PC-3 (cell line): ENCODE measurements around the gene MIA. TPM values are rescaled to one million over a fixed set of nuclear protein-coding genes. Genes with fewer than 3 reads are reported as not detected.
A peak's percentile ranks its signal among the peaks of the same experiment; 100 is the strongest.

Source experiments
- ATAC-seq: fragments of 200-7000 bp; cut with Tn5 transposase; 2 replicates; pipeline ENCODE4 v1.9.1; 2020; ENCODE audit warnings: mild to moderate bottlenecking, moderate library complexity
- BruUV-seq: library from RNA; stranded (reverse); fragments of 400-500 nt; replicated peaks from 2 replicates; lab custom pipeline; 2021; lab: Mats Ljungman, UMichigan
- CTCF ChIA-PET: fragments of 300-600 bp; sonication (Branson Sonifier 250); formaldehyde crosslinking; loops from one replicate; lab custom pipeline; 2022; ENCODE audit warnings: antibody characterized with exemption; lab: Charles Lee
- POLR2A ChIA-PET: fragments of 300-600 bp; sonication (Branson Sonifier 250); formaldehyde crosslinking; loops from one replicate; lab custom pipeline; 2022; ENCODE audit warnings: antibody characterized with exemption; ENCODE audit not compliant: unreplicated experiment; lab: Charles Lee
- DNase-seq: peaks from one replicate; pipeline ENCODE4 v3.0.0-alpha.2; 2015
- H2AFZ ChIP-seq: fragments of 300-600 bp; sonication (generic); 2 replicates; pipeline ENCODE4 v1.6.0; 2016; ENCODE audit warnings: antibody characterized with exemption, low read length
- H3F3A ChIP-seq: fragments of 300-600 bp; sonication (generic); one replicate; pipeline ENCODE4 v1.6.0; 2017; ENCODE audit warnings: antibody characterized with exemption, low read length, control low read depth, mild to moderate bottlenecking; ENCODE audit not compliant: unreplicated experiment
- H3K27ac ChIP-seq: fragments of 300-600 bp; sonication (generic); 2 replicates; pipeline ENCODE4 v1.5.1; 2016; ENCODE audit warnings: mild to moderate bottlenecking, low read length
- H3K27me3 ChIP-seq: fragments of 300-600 bp; sonication (generic); 2 replicates; pipeline ENCODE4 v1.6.1; 2016; ENCODE audit warnings: low read length, mixed read lengths
- H3K36me3 ChIP-seq: fragments of 300-600 bp; sonication (generic); 2 replicates; pipeline ENCODE4 v1.6.1; 2016; ENCODE audit warnings: low read depth, mixed run types, low read length, mixed read lengths
- H3K4me1 ChIP-seq: fragments of 300-600 bp; sonication (generic); 2 replicates; pipeline ENCODE4 v1.5.1; 2016; ENCODE audit warnings: low read length; ENCODE audit not compliant: insufficient read depth
- H3K4me2 ChIP-seq: fragments of 300-600 bp; sonication (generic); 2 replicates; pipeline ENCODE4 v1.6.0; 2016; ENCODE audit warnings: low read length
- H3K4me3 ChIP-seq: fragments of 300-600 bp; sonication (generic); 2 replicates; pipeline ENCODE4 v1.5.1; 2016; ENCODE audit warnings: mild to moderate bottlenecking, low read length, mixed read lengths
- H3K79me2 ChIP-seq: fragments of 300-600 bp; sonication (generic); 2 replicates; pipeline ENCODE4 v1.6.1; 2017; ENCODE audit warnings: low read length, mixed read lengths
- H3K9ac ChIP-seq: fragments of 300-600 bp; sonication (generic); 2 replicates; pipeline ENCODE4 v1.6.0; 2016; ENCODE audit warnings: mild to moderate bottlenecking, low read length
- H3K9me2 ChIP-seq: fragments of 300-600 bp; sonication (generic); replicated peaks from 2 replicates; pipeline ENCODE4 v1.6.1; 2016; ENCODE audit warnings: mixed run types, low read length, mixed read lengths
- H3K9me3 ChIP-seq: fragments of 300-600 bp; sonication (generic); 2 replicates; pipeline ENCODE4 v1.6.1; 2016; ENCODE audit warnings: low read length, mixed read lengths
- H4K20me1 ChIP-seq: fragments of 300-600 bp; sonication (generic); 2 replicates; pipeline ENCODE4 v1.6.1; 2016; ENCODE audit warnings: low read length, mixed read lengths
- EZH2 ChIP-seq: fragments of 300-600 bp; sonication (generic); IDR thresholded peaks from one replicate; pipeline ENCODE4 v1.6.1; 2017; ENCODE audit warnings: antibody characterized with exemption, mild to moderate bottlenecking, low read length; ENCODE audit not compliant: unreplicated experiment
- EZH2phosphoT487 ChIP-seq: fragments of 300-600 bp; sonication (generic); IDR thresholded peaks from 2 replicates; pipeline ENCODE4 v1.6.1; 2018; ENCODE audit warnings: mild to moderate bottlenecking, antibody characterized with exemption, low read length, borderline replicate concordance
- intact Hi-C: fragments of 100-400 bp; cut with micrococcal nuclease; formaldehyde crosslinking; loops from 2 replicates; pipeline ENCODE4 v1.9.0; 2023
- total RNA-seq: library from RNA; depleted of rRNA; stranded (reverse); fragments of >200 nt; gene quantifications from 2 replicates; pipeline ENCODE4 v1.2.3, GENCODE V29; 2014
- TF ChIP-seq, protein P1 (sequence below): fragments of 300-600 bp; sonication (generic); conservative IDR thresholded peaks from 2 replicates; pipeline ENCODE4 v1.5.1; 2017; ENCODE audit warnings: antibody characterized with exemption, low read depth, mild to moderate bottlenecking, low read length

Gene MIA
- total RNA-seq, 1 experiment from 2014 or later, result not detected

DNA sequence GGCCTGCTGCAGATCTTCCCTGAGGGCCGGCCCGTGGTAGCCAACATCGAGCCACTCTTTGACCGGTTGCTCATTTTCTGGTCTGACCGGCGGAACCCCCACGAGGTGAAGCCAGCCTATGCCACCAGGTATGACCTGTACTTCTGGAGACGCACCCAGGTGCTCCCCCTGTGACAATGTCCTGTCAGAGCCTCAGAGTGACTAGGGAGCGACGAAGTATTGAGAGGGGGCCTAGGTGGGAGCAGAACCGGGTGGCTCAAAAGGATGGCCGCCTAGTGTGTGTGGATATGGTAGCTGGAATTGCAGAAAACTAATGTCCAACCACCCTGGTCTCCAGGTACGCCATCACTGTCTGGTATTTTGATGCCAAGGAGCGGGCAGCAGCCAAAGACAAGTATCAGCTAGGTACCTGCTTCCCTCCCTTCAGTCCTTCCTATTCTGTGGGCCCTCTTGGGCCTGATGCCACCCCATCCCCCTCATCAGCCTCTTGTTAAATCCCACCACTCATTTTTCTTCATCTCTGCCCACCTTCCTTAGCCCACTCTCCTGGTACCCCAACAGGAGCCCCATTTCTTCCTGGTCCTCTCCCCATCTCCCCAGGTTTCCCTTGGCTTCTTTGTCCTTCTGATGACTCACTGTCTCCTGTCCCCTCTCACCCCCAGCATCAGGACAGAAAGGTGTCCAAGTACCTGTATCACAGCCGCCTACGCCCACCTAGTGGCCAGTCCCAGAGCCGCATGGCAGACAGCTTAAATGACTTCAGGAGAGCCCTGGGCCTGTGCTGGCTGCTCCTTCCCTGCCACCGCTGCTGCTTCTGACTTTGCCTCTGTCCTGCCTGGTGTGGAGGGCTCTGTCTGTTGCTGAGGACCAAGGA is 32.1 kb downstream of the MIA start:
- Histone ChIP-seq H3K4me3 (no peak overlapping the region), H3K36me3 (peaks cover 6% of the 10 kb centered on the region), H3K79me2 (peaks cover 32% of the 10 kb centered on the region), H3K27me3 (no peaks in the 10 kb centered on the region), H3F3A (no peaks in the 10 kb centered on the region), H3K9me3 (no peaks in the 10 kb centered on the region), H4K20me1 (0 out of 2 replicates have a peak, but pooled peaks cover 7% of the 10 kb centered on the region), H3K9ac (no peak overlapping the region), H3K4me1 (peaks cover 12% of the 10 kb centered on the region; the same call in 1 of the 2 replicates), H3K27ac (no peak overlapping the region), H3K9me2 (no peaks in the 10 kb centered on the region), H2AFZ (no peak overlapping the region), H3K4me2 (no peak overlapping the region)
- CTCF ChIA-PET, result interaction anchor here (0.7 kb wide), 1 partner anchor 9 kb away, joined by 3 read pairs; the partner anchor contains the start of gene EGLN2
- TF ChIP-seq, protein P1, sequence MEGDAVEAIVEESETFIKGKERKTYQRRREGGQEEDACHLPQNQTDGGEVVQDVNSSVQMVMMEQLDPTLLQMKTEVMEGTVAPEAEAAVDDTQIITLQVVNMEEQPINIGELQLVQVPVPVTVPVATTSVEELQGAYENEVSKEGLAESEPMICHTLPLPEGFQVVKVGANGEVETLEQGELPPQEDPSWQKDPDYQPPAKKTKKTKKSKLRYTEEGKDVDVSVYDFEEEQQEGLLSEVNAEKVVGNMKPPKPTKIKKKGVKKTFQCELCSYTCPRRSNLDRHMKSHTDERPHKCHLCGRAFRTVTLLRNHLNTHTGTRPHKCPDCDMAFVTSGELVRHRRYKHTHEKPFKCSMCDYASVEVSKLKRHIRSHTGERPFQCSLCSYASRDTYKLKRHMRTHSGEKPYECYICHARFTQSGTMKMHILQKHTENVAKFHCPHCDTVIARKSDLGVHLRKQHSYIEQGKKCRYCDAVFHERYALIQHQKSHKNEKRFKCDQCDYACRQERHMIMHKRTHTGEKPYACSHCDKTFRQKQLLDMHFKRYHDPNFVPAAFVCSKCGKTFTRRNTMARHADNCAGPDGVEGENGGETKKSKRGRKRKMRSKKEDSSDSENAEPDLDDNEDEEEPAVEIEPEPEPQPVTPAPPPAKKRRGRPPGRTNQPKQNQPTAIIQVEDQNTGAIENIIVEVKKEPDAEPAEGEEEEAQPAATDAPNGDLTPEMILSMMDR, result peak; percentile 59
- TF ChIP-seq EZH2phosphoT487, result no peak
- ATAC-seq (peak; percentile 54), DNase-seq (peak; percentile 49)
- BruUV-seq, result no TSS peak
- POLR2A ChIA-PET, result no interaction called here
- intact Hi-C loops, result no loop called here

DNA sequence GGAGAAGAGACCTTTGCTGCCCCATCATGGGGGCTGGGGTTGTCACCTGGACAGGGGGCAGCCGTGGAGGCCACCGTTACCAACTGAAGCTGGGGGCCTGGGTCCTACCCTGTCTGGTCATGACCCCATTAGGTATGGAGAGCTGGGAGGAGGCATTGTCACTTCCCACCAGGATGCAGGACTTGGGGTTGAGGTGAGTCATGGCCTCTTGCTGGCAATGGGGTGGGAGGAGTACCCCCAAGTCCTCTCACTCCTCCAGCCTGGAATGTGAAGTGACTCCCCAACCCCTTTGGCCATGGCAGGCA is 32.7 kb downstream of the MIA start:
- Histone ChIP-seq H3K79me2 (peaks cover 27% of the 10 kb centered on the region), H3K27ac (no peak overlapping the region), H3K4me2 (no peak overlapping the region), H3K36me3 (peaks cover 6% of the 10 kb centered on the region), H3K4me3 (no peak overlapping the region), H3K9ac (no peak overlapping the region), H3K27me3 (no peaks in the 10 kb centered on the region), H3K9me2 (no peaks in the 10 kb centered on the region), H4K20me1 (0 out of 2 replicates have a peak, but pooled peaks cover 1% of the 10 kb centered on the region), H3K4me1 (peaks cover 7% of the 10 kb centered on the region; the same call in 1 of the 2 replicates), H2AFZ (no peak overlapping the region), H3F3A (no peaks in the 10 kb centered on the region), H3K9me3 (no peaks in the 10 kb centered on the region)
- no peak for TF ChIP-seq EZH2
- TF ChIP-seq EZH2phosphoT487, result no peak
- TF ChIP-seq, protein P1, result no peak
- BruUV-seq, result TSS peak; percentile 17
- ATAC-seq, result no peak
- ChIA-PET CTCF (interaction anchor here (0.7 kb wide), 1 partner anchor 9 kb away, joined by 3 read pairs; the partner anchor contains the start of gene EGLN2), POLR2A (interaction anchor here (0.6 kb wide), 1 partner anchor 26 kb away, joined by 4 read pairs; no protein-coding TSS in a partner anchor)
- intact Hi-C loops, result no loop called here
- DNase-seq, result no peak

DNA sequence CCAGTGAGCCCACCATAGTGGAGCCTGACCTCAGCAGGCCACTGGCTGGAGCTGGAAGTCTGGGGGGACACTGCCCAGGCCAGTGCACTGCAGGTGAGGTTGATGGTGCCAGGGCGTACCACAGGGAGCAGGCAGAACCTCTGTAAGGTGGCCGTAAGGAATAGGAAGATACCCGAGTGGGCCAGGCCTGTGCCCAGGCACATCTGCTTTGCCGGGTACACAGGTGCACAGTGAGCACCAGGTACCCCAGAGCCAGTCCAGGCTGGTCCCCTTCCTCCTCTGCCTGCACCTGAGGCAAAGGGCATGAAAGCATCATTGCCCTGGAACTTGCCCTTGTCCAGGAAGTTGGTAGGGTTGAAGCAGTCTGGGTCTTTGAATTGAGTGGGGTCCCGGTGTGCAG is 33.2 kb downstream of the MIA start:
- CTCF ChIA-PET, result no interaction called here
- Histone ChIP-seq H3K9me3 (no peaks in the 10 kb centered on the region), H3K79me2 (peaks cover 21% of the 10 kb centered on the region), H3K36me3 (peaks cover 6% of the 10 kb centered on the region), H3K9ac (no peak overlapping the region), H3K4me1 (0 out of 2 replicates have a peak, but pooled peaks cover 1% of the 10 kb centered on the region), H3K4me2 (no peak overlapping the region), H3K9me2 (no peaks in the 10 kb centered on the region), H3K27me3 (no peaks in the 10 kb centered on the region), H2AFZ (no peak overlapping the region), H4K20me1 (no peaks in the 10 kb centered on the region), H3K27ac (no peak overlapping the region), H3K4me3 (no peak overlapping the region), H3F3A (no peaks in the 10 kb centered on the region)
- no peak for ATAC-seq
- intact Hi-C loops, result no loop called here
- TF ChIP-seq, protein P1, result no peak
- TF ChIP-seq EZH2phosphoT487 (no peak), EZH2 (no peak)
- no TSS peak for BruUV-seq
- POLR2A ChIA-PET, result interaction anchor here (0.6 kb wide), 1 partner anchor 25 kb away, joined by 4 read pairs; no protein-coding TSS in a partner anchor
- DNase-seq, result no peak
